GM12878 (cell line): ENCODE data around the gene PURA. TPM values are rescaled to one million over a fixed set of nuclear protein-coding genes. Genes with fewer than 3 reads are reported as not detected.

Experiments used
- ATAC-seq: fragments of 200-7000 bp; cut with Tn5 transposase; 3 replicates; pipeline ENCODE4 v1.9.1; 2020; ENCODE audit warnings: mild to moderate bottlenecking, moderate library complexity
- BruUV-seq: library from RNA; stranded (reverse); fragments of 400-500 nt; replicated peaks from 2 replicates; lab custom pipeline; 2021; lab: Mats Ljungman, UMichigan
- CTCF ChIA-PET: fragments of 300-600 bp; sonication (Branson Sonifier 250); formaldehyde crosslinking; extraction: SDS; loops from one replicate; lab custom pipeline; 2021; ENCODE audit warnings: inconsistent platforms; lab: Yijun Ruan, JAX
- POLR2A ChIA-PET: fragments of 350-600 bp; formaldehyde crosslinking; extraction: SDS; loops from one replicate; lab custom pipeline; 2021; ENCODE audit warnings: inconsistent platforms; lab: Charles Lee
- RAD21 ChIA-PET: fragments of 300-600 bp; sonication (Branson Sonifier 250); formaldehyde crosslinking; loops from one replicate; lab custom pipeline; 2023; ENCODE audit warnings: antibody characterized with exemption; ENCODE audit not compliant: unreplicated experiment; lab: Charles Lee
- SMC1A ChIA-PET: fragments of 300-600 bp; sonication (Branson Sonifier 250); formaldehyde crosslinking; loops from one replicate; lab custom pipeline; 2023; ENCODE audit not compliant: unreplicated experiment, uncharacterized antibody; lab: Charles Lee
- DNase-seq: peaks from one replicate; pipeline ENCODE4 v3.0.0-alpha.2; 2011; ENCODE audit warnings: low read depth, low spot score
- FAIRE-seq: peaks from 3 replicates; lab custom pipeline; 2011; peaks lifted over from hg19 to GRCh38; lab: Jason Lieb, UNC
- H2AFZ ChIP-seq: 2 replicates; pipeline ENCODE4 v1.6.0; 2011; ENCODE audit warnings: low read depth, low read length, control low read depth; ENCODE audit not compliant: control insufficient read depth
- H3K27ac ChIP-seq: 2 replicates; pipeline ENCODE4 v1.5.1; 2011; ENCODE audit warnings: control low read depth; ENCODE audit not compliant: control insufficient read depth, insufficient read depth
- H3K27me3 ChIP-seq, 2 experiments: replicated peaks in 1 of 2; 2 replicates each; pipeline versions ENCODE4 v1.6.0 to v1.6.1; 2011; ENCODE audit warnings: low read length in 1 of 2; ENCODE audit not compliant: control insufficient read depth in 2 of 2, insufficient read depth in 2 of 2
- H3K36me3 ChIP-seq, 2 experiments: 2 replicates each; pipeline ENCODE4 v1.5.1; 2011; ENCODE audit warnings: low read length in 1 of 2; ENCODE audit not compliant: control insufficient read depth in 2 of 2, insufficient read depth in 2 of 2
- H3K4me1 ChIP-seq: 2 replicates; pipeline ENCODE4 v1.6.1; 2011; ENCODE audit warnings: mild to moderate bottlenecking, low read length, moderate library complexity, mixed read lengths; ENCODE audit not compliant: control insufficient read depth, insufficient read depth
- H3K4me2 ChIP-seq: 2 replicates; pipeline ENCODE4 v1.6.0; 2011; ENCODE audit warnings: control low read depth; ENCODE audit not compliant: control insufficient read depth, insufficient read depth
- H3K4me3 ChIP-seq: fragments of 200-600 bp; sonication (generic); 2 replicates; pipeline ENCODE4 v1.5.1; 2016
- H3K79me2 ChIP-seq: 2 replicates; pipeline ENCODE4 v1.6.0; 2011; ENCODE audit warnings: low read length; ENCODE audit not compliant: control insufficient read depth, insufficient read depth
- H3K9ac ChIP-seq: 2 replicates; pipeline ENCODE4 v1.8.0; 2011; ENCODE audit warnings: low read length, control low read depth, mixed read lengths; ENCODE audit not compliant: control insufficient read depth, insufficient read depth
- H3K9me3 ChIP-seq: replicated peaks from 3 replicates; pipeline ENCODE4 v1.5.1; 2011; ENCODE audit warnings: mild to moderate bottlenecking, low read length; ENCODE audit not compliant: control insufficient read depth, insufficient read depth
- H4K20me1 ChIP-seq: 2 replicates; pipeline ENCODE4 v1.6.0; 2011; ENCODE audit not compliant: control insufficient read depth, insufficient read depth
- EGR1 ChIP-seq, 2 experiments: IDR thresholded peaks; 1 replicate in 1 of 2; 2 replicates in 1 of 2; pipeline ENCODE4 v1.6.1; 2011 to 2012; ENCODE audit warnings: low read depth in 2 of 2, low read length in 2 of 2, borderline replicate concordance in 1 of 2, mild to moderate bottlenecking in 1 of 2, moderate library complexity in 1 of 2
- HCFC1 ChIP-seq: fragments of 150-350 bp; IDR thresholded peaks from 2 replicates; pipeline ENCODE4 v1.6.1; 2014; ENCODE audit warnings: low read length
- IKZF1 ChIP-seq: fragments of 450-650 bp; conservative IDR thresholded peaks from 2 replicates; pipeline ENCODE4 v1.6.1; 2017; ENCODE audit warnings: antibody characterized with exemption, mild to moderate bottlenecking
- JUND ChIP-seq: IDR thresholded peaks from 2 replicates; pipeline ENCODE4 v1.6.1; 2012; ENCODE audit warnings: low read depth, mild to moderate bottlenecking, low read length, improper control_type of control experiment, moderate library complexity
- LARP7 ChIP-seq: fragments of 450-650 bp; IDR thresholded peaks from 2 replicates; pipeline ENCODE4 v1.6.1; 2017; ENCODE audit warnings: mild to moderate bottlenecking
- PRDM15 ChIP-seq: fragments of 450-650 bp; formaldehyde crosslinking; IDR thresholded peaks from 2 replicates; pipeline ENCODE4 v1.4.0; 2020; ENCODE audit warnings: mild to moderate bottlenecking, moderate library complexity
- YY1 ChIP-seq: IDR thresholded peaks from 2 replicates; pipeline ENCODE4 v1.6.1; 2011; ENCODE audit warnings: low read depth, mild to moderate bottlenecking, low read length
- WGBS: methylation state at CpG from one replicate; pipeline ENCODE4 v1.1.6; 2016; ENCODE audit warnings: low lambda C conversion rate; ENCODE audit not compliant: insufficient replicate concordance, insufficient coverage; ENCODE audit errors: missing lambda C conversion rate; 5-methylcytosine and 5-hydroxymethylcytosine counted together
- in situ Hi-C: fragments of 300-500 bp; cut with MboI; formaldehyde crosslinking; loops from 9 replicates; pipeline ENCODE4 v1.14.3; 2018; ENCODE audit warnings: mixed read lengths
- intact Hi-C: fragments of 100-400 bp; cut with micrococcal nuclease; formaldehyde crosslinking; loops from one replicate; pipeline ENCODE4 v1.14.2; 2022; ENCODE audit not compliant: unreplicated experiment
- polyA plus RNA-seq, 11 experiments: library from polyadenylated mRNA; depleted of rRNA in 4 of 11; unstranded in 6 of 11; stranded (reverse) in 5 of 11; fragments of >200 nt; fragmentation: Nextera tagmentation in 4 of 11; fragmentation: Illumina TruSeq in 1 of 11; extraction: Ambion mirVana in 4 of 11; extraction: Trizol in 1 of 11; gene quantifications; 1 replicate in 1 of 11; 2 replicates in 10 of 11; pipeline versions ENCODE4 v1.2.1 to v1.2.3, GENCODE V29; 2011 to 2016; ENCODE audit warnings: inconsistent platforms in 2 of 11, missing spikeins in 2 of 11, low read depth in 1 of 11
- total RNA-seq, 4 experiments: library from RNA; depleted of rRNA in 3 of 4; stranded (reverse); fragments of >200 nt in 3 of 4; fragmentation: Illumina TruSeq in 1 of 4; extraction: Trizol in 1 of 4; gene quantifications; 2 replicates each; pipeline versions ENCODE4 v1.2.1 to v1.2.3, GENCODE V29; 2013 to 2021

Gene PURA
- total and polyA plus RNA-seq, 10 of the 15 experiments (the other 5 are each of a cell fraction or from before 2014, with no cell fraction given) = 3.3 to 11.8 (median 5.8) TPM

GRCh38 chr5:140106805-140107311, 7.1 kb upstream of the PURA start:
- Histone ChIP-seq H3K4me2 (peak overlapping the region; percentile 99), H3K27ac (peak overlapping the region; percentile 67), H4K20me1 (no peaks in the 10 kb centered on the region), H2AFZ (peak overlapping the region; percentile 91), H3K4me3 (peak overlapping the region; percentile 86), H3K9ac (peak overlapping the region; percentile 73), H3K9me3 (no peaks in the 10 kb centered on the region), H3K4me1 (peaks cover 14% of the 10 kb centered on the region), H3K79me2 (peaks cover 20% of the 10 kb centered on the region), H3K27me3 (no peaks in the 10 kb centered on the region), H3K36me3 (no peaks in the 10 kb centered on the region)
- WGBS = 56% methylated on average over 16 of the region's 16 CpGs
- TF ChIP-seq HCFC1 = no peak
- TF ChIP-seq EGR1 (IDR thresholded peaks at IDR 0.05; ENCODE audit: borderline replicate concordance in 1 of 2, low read depth in 2 of 2, low read length in 2 of 2) = peak in 1 of 2 experiments; percentile 77; a peak in 1 of 3 replicates
- DNase-seq = no peak
- peak; percentile 64 for FAIRE-seq
- in situ Hi-C loops = no loop called here
- POLR2A ChIA-PET = interaction anchor here (0.6 to 1.4 kb wide), 4 partner anchors 9 to 764 kb away, joined by 3 read pairs; no protein-coding TSS in a partner anchor
- CTCF ChIA-PET = interaction anchor here (0.7 to 3.5 kb wide), 13 partner anchors 8 to 1485 kb away, joined by 3 to 21 read pairs (median 7); no protein-coding TSS in a partner anchor
- SMC1A ChIA-PET = interaction anchor here (0.9 to 3.4 kb wide), 7 partner anchors 9 to 37 kb away, joined by 3 to 31 read pairs (median 5); no protein-coding TSS in a partner anchor
- no peak for ATAC-seq
- intact Hi-C loops = loop anchor here (5.0 kb wide), 1 partner anchor 65 kb away; the partner anchor contains the start of gene NRG2
- no TSS peak for BruUV-seq
- RAD21 ChIA-PET = interaction anchor here (1.0 to 2.3 kb wide), 3 partner anchors 14 to 25 kb away, joined by 3 to 6 read pairs (median 4); no protein-coding TSS in a partner anchor

- ATAC-seq (peak; percentile 89), FAIRE-seq (peak; percentile 70), DNase-seq (peak; percentile 68)
- SMC1A ChIA-PET = interaction anchor here (0.9 to 3.4 kb wide), 7 partner anchors 9 to 36 kb away, joined by 3 to 31 read pairs (median 5); no protein-coding TSS in a partner anchor
- in situ Hi-C loops (no loop called here), intact Hi-C loops (loop anchor here (5.0 kb wide), 1 partner anchor 65 kb away; the partner anchor contains the start of gene NRG2)
- H3K4me3 ChIP-seq = peak overlapping the region; percentile 86
- H2AFZ ChIP-seq = peak overlapping the region; percentile 91
- peak overlapping the region; percentile 99 for H3K4me2 ChIP-seq
- no peaks in the 10 kb centered on the region for H4K20me1 ChIP-seq
- CTCF ChIA-PET = interaction anchor here (0.6 to 3.5 kb wide), 10 partner anchors 13 to 1484 kb away, joined by 3 to 21 read pairs (median 7); no protein-coding TSS in a partner anchor
- RAD21 ChIA-PET = interaction anchor here (0.6 to 2.3 kb wide), 7 partner anchors 9 to 160 kb away, joined by 3 to 6 read pairs (median 3); no protein-coding TSS in a partner anchor
- H3K27me3 ChIP-seq = no peaks in the 10 kb centered on the region
- peaks cover 25% of the 10 kb centered on the region for H3K79me2 ChIP-seq
- H3K36me3 ChIP-seq = no peaks in the 10 kb centered on the region
- H3K9ac ChIP-seq = peak overlapping the region; percentile 73
- 1% methylated on average over 31 of the region's 88 CpGs for WGBS
- H3K27ac ChIP-seq = peak overlapping the region; percentile 67
- no TSS peak for BruUV-seq
- POLR2A ChIA-PET = interaction anchor here (0.6 to 1.7 kb wide), 10 partner anchors 8 to 765 kb away, joined by 3 to 10 read pairs (median 3); no protein-coding TSS in a partner anchor
- no peaks in the 10 kb centered on the region for H3K9me3 ChIP-seq
- H3K4me1 ChIP-seq = peaks cover 20% of the 10 kb centered on the region
- no peak for TF ChIP-seq PRDM15 (CRISPR knock-in tag)
- TF ChIP-seq JUND = no peak
- peak; percentile 74; the same call in 1 of the 2 replicates for TF ChIP-seq IKZF1
- TF ChIP-seq YY1 = 0 out of 2 replicates have a peak, but pooled peaks have one; percentile 7
- TF ChIP-seq LARP7 = no peak; the same call in 1 of the 2 replicates
These were observed 6.4 kb upstream of the PURA start for GRCh38 chr5:140107312-140108092.
